GM19193 (cell line): Measurements from ENCODE around the gene MAP2K5.

Source experiments
- POLR2A ChIP-seq: IDR thresholded peaks from 4 replicates; pipeline ENCODE4 v1.6.1; 2011; ENCODE audit not compliant: insufficient read depth, insufficient read length; ENCODE audit errors: extremely low read depth

The MAP2K5 gene

GRCh38 chr15:67809866-67810265 lies 267.4 kb downstream of the MAP2K5 start:
- no peak for TF ChIP-seq POLR2A

DNA sequence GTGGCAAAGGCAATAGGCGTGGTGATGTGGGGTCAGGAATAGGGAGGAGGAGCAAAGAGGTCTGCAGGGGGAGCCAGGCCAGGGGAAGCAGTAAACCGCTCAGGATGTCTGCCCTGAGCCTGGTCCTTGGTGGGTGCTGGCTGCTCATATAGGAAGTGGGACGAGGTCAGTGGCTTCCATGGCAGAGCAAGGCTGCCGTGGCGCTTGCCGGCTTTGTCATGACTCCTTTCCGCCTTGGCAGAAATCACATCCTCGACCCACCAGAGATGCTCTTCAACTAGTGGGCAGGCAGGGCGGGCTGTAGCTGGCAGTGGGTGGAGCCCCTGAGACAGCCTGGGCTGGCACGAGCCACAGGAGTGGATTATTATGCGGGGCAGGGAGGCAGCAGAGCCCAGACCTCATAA lies 269.7 kb downstream of the MAP2K5 start:
- TF ChIP-seq POLR2A = no peak

GRCh38 chr15:67813104-67813634 lies 270.7 kb downstream of the MAP2K5 start:
- TF ChIP-seq POLR2A = no peak

GRCh38 chr15:67815036-67815592 lies 272.6 kb downstream of the MAP2K5 start:
- no peak for TF ChIP-seq POLR2A

DNA sequence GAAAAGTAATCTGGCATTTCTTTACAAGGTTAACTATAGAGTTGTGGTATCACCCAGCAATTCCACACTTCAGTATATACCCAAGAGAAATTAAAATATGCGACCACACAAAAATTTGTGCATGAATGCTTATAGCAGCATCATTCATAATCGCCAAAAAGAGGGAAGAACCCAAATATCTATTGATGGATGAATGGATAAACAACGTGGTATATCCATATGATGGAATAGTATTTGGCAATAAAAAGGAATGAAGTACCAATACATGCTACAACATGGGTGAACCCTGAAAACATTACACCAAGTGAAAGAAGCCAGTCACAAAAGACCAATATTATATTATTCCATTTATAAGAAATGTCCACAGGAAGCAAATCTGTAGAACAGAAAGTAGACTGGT lies 274.2 kb downstream of the MAP2K5 start:
- TF ChIP-seq POLR2A = no peak

DNA sequence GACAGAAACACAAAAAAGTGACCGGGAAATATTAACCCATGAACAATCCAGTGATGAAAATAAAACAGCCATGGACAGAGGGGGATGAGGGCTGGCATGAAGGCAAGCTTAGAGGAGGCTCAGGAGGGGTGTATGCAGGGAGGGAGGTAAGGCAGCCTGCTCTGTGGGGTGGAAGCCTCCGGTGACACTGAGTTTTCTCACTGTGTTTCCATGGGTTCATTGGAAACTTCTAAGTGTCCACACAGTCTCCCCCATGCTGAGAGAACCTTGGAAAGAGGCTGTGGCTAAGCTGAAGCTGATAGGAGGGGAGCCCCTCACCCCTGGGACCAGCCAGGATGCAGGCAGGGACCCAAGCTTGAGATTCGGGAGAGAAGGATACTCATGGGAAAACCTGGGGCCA lies 276.0 kb downstream of the MAP2K5 start:
- no peak for TF ChIP-seq POLR2A

GRCh38 chr15:67819636-67820035 lies 277.1 kb downstream of the MAP2K5 start:
- no peak for TF ChIP-seq POLR2A

- TF ChIP-seq POLR2A = no peak
These were observed 277.9 kb downstream of the MAP2K5 start for GRCh38 chr15:67820122-67820991.

DNA sequence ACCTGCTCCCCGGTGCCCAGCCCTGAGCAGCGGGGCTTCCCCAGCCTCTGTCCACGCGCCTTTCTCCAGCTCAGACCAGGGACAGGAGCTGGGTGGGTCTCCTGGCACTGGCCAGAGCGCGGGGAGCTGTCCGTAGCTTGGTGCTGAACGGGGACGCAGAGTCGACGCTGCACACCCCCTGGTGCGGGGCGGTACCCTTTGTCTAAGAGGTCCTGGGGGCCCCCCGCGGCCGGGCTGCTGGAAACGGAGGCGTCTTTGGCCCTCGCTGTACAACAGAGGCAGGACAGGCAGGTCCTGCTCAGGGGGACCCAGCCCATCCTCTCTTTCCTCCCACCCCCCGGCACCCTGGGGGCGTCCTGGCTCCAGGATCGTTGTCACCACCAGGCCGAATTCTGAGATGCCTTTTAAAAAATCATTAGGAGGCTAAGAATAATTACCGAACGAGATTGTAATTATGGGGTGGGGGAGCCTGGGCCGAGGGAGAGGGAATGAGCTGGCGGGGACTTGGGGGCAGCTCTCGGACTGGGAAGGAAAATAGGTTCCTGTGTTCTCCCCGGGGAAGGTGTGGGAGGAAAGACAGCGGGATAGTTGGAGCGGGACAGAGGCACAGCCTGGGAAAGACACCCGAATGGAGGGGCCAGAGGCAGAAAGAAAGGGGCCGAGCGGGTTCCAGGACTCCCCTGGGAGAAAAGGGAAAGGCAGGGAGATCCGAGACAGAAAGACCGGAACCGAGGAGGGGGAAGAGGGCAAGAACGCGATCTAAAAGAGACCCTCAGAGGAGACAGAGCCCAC lies 278.7 kb downstream of the MAP2K5 start:
- TF ChIP-seq POLR2A = no peak

GRCh38 chr15:67821784-67822440 lies 279.4 kb downstream of the MAP2K5 start:
- TF ChIP-seq POLR2A = no peak

DNA sequence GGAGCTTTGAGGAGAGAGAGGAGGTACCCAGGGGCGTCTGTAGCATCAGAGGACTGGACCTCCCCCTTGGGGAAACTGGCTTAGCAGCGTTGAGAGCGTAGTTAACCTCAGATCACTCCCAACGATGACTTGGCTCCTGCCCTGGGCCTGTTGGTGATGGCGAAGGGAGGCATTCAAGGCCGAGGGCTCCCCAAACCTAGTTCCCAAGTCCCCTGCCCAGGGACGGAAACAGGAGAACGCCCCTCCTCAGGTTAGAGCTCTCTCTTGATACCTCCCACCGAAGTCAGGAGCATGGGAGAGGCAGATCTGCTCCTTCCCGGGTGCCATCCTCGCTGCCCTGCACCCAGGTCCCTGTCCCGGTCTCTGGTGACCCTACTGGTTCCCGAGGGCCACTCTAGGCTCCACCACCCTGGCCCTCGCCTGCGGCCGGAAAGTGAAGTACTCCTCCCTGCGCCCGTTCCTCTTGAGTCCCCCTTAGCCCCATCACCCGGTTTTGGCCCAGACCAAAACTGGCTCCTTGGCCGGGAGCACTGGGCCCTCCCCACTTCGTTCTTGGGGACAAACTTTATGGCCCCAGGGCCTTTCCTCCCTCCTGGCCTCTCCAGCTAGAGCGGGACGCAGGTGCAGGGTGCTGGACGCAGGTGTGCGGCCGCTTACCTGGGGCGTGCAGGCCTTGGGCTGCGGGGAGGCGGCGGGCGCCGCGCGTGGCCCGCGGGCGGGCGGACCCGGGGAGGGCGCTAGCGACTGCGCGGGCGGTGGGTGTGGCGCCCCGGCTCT lies 280.2 kb downstream of the MAP2K5 start:
- no peak for TF ChIP-seq POLR2A

- TF ChIP-seq POLR2A = no peak
These were observed 281.1 kb downstream of the MAP2K5 start for GRCh38 chr15:67823314-67824196.
